Hepatic stellate cell (primary cell): ENCODE results near the gene OR51S1.
"Not testable (repeated sequence)": the region's sequence is repeated elsewhere in the genome, so short reads cannot be mapped to it uniquely, and the experiment has no call there.

Source experiments
- DNase-seq: peaks from one replicate; pipeline ENCODE4 v3.0.0; 2011; ENCODE audit warnings: low spot score

The OR51S1 gene

DNA sequence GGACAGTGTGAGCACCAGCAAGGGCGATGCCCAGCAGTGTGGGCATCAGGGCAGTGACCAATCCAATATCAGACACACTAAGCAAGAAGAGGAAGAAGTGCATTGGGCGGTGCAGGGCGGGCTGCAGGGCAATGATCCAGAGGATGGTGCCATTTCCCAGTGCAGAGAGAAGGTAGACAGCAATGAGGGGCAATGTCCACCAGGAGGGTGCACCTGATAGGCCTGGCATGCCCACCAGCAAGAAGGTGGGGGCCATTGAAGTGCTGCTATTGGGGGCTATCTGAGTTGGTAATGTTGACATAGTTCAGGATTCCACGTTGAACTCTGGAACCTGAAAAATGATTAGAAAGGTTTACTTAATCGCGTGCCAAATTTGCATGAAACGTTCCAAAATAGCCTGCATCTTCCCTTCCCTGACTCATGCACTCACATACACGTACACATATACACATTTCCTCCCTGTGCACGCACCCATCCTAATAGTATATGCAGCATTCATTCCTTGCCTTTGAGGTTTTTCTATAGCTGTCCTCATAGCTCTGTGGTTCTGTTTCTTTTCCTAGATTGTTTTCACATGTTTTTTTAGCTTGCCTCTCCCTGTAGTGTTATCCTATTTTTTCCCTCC is at the start of gene OR51S1:
OR51S1 (minus strand) TSS at position 301 of the 625 bp plus-strand sequence; CDS start at position 301, 0 bp downstream.
- peak; percentile 1 for DNase-seq

DNA sequence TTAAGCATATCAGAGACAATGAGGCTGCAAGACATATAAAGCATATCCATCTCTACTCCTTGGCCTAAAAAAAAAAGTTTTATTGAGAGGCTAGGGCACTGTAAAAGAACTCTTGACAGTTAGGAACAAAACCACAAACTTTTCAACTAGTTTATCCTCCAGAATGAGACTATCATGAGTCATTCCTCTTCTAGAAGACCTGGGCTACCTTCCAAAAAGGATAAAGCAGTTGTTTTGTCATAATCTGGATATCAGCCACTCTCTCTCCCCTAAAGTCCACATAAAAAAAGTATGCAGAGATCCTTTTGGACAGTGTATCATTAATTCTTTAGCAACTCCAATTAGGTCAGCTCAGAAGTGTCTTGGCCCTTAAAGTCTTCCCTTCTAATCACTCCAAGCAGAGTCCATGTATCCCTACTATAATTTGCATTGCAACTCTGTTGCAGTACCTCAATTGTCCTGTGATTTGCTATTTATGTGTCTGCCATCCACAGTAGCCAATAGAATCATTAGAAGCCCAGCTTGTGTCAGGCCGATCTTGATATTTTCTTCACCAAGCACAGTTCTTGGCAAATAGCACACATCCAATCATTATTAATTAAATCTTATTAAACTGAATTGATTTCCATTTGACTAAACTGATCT is 43.1 kb upstream of the OR51S1 start:
- peak; percentile 48 for DNase-seq

DNA sequence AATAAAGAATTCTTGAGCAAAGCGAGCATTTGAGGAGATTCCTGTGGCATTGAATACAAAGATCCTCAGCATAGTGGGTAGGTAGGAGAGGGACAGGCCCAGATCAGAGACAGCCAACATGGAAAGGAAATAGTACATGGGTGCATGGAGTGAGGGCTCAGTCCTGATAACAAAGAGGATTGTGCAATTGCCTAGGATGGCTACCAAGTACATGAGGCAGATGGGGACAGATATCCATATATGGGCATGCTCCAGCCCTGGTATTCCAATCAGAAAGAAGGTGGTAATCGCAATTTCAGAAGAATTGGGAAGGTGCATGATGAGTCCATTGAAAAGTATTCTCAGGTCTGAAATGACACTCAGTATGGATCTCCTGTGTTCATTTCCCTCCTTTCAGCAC is 41.3 kb upstream of the OR51S1 start:
- DNase-seq = no peak

DNA sequence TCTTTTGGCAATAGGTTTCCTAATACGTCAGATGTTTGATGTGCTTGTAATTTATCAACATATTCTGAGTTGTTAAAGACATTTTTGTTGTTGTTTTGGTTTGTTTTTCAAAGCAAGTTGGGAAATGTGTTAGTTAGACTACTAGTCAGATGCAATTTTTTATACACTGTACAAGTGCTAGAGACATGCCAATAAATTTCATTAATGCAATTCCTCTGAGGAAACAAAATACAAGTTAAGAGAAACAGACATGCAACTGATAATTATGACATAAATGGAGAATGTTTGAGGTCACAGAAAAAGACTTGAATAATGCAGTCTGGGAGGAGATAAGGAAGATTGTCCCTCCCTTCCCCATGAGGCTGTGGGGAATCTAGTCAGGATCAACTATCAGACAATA is 38.6 kb upstream of the OR51S1 start:
- no peak for DNase-seq

GRCh38 chr11:4886186-4886585 is 37.2 kb upstream of the OR51S1 start:
- DNase-seq = no peak

DNA sequence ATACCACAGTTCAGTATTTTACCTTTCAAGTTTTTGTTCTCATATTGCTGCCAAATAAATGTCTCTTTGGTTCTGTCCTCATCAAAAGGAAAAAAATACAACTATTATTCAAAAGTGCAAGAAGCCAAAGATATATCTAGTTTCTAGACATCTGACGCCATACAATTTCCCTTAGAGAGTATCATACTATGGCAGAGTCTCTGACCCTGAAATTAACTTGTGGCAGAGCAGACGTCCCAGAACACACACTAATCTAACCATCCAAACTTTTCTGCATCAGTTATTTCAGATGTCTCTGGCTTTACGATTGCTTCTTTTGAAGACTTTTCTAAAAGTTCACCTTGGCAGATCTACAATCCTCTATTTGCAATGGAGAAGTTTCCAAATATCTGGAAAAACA is 35.4 kb upstream of the OR51S1 start:
- no peak for DNase-seq

DNA sequence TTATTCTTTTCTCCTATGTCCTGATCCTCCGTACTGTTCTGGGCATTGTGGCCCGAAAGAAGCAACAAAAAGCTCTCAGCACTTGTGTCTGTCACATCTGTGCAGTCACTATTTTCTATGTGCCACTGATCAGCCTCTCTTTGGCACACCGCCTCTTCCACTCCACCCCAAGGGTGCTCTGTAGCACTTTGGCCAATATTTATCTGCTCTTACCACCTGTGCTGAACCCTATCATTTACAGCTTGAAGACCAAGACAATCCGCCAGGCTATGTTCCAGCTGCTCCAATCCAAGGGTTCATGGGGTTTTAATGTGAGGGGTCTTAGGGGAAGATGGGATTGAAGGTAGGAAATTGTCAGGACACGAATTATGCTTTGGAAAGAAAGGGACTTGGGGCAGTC is 33.5 kb upstream of the OR51S1 start:
- no peak for DNase-seq

DNA sequence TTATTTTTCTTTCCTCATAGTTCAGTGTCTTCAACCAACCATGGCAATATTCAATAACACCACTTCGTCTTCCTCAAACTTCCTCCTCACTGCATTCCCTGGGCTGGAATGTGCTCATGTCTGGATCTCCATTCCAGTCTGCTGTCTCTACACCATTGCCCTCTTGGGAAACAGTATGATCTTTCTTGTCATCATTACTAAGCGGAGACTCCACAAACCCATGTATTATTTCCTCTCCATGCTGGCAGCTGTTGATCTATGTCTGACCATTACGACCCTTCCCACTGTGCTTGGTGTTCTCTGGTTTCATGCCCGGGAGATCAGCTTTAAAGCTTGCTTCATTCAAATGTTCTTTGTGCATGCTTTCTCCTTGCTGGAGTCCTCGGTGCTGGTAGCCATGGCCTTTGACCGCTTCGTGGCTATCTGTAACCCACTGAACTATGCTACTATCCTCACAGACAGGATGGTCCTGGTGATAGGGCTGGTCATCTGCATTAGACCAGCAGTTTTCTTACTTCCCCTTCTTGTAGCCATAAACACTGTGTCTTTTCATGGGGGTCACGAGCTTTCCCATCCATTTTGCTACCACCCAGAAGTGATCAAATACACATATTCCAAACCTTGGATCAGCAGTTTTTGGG is 33.0 kb upstream of the OR51S1 start, which contains the start of gene OR51T1:
OR51T1 (plus strand) TSS at position 41 of the 641 bp plus-strand sequence; CDS start at position 41, 0 bp downstream.
- DNase-seq = peak; percentile 12

- no peak for DNase-seq
These were observed 32.2 kb upstream of the OR51S1 start for GRCh38 chr11:4881188-4881587.

- DNase-seq = no peak
These were observed 16.8 kb upstream of the OR51S1 start for GRCh38 chr11:4865855-4866254.

DNA sequence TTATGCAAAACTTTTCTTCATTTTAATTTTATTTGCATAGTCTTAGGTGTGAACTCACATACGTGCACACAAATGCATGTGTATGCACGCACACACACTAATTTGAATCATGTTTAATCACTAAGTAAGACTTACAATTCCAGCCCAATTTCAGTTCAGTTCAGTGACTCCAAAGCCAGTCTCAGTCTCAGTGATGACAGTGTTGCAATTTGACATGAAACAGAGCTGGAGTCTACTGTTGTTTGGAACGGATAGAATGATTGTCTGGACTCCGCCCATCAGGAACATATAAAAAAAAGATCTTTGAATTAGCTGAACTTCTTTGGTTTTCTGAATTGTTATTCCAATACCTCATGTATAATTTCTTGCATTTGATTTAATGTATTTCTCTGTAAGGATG is 14.9 kb upstream of the OR51S1 start:
- DNase-seq = no peak

DNA sequence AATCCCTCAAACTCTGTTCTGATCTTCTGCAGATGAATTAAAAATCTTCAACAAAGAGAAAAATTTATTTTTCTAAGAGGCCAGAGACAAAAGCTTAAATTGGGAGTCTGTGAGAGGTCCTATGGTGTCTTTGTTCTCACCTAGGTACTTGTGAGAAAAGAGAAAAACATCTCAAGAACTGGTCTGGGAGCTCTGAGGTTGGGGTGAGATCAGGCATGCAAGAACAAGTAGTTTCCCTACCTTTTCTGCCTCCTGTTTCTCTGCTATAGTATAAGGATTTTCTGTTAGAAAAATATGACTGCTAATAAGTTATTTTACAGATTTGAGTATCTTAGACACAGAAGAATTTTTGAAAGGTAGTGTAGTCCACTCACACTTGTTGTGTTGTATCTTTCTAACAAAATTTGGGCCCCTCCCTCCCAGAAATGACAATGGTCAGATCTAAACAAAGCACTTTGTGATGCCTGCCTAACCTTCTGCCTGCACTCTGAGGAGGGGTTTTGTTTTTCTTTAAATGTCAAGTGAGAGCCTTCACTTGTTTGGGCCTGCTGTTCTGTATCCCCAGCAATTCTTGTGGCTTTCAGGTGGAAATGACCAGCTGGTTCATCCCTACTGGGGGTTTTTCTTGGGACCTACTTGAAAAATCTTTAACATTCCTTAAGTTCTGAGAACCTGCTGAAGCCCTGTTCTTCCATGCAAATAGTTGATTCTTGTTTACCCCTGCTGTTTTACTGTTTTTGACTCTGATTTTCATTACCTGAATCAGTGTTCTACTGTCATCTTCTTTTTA is 13.6 kb upstream of the OR51S1 start:
- no peak for DNase-seq

DNA sequence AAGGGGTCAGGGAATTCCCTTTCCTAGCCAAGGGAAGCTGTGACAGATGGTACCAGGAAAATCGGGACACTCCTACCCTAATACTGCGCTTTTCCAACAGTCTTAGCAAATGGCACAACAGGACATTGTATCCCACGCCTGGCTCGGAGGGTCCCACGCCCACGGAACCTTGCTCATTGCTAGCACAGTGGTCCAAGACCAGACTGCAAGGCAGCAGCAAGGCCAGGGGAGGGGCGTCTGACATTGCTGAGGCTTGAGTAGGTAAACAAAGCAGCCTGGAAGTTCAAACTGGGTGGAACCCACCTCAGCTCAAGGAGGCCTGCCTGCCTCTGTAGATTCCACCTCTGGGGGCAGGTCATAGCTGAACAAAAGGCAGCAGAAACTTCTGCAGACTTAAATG is 5.3 kb upstream of the OR51S1 start:
- DNase-seq = not testable (repeated sequence)

GRCh38 chr11:4851033-4851432 is 2.0 kb upstream of the OR51S1 start:
- peak; percentile 21 for DNase-seq

DNA sequence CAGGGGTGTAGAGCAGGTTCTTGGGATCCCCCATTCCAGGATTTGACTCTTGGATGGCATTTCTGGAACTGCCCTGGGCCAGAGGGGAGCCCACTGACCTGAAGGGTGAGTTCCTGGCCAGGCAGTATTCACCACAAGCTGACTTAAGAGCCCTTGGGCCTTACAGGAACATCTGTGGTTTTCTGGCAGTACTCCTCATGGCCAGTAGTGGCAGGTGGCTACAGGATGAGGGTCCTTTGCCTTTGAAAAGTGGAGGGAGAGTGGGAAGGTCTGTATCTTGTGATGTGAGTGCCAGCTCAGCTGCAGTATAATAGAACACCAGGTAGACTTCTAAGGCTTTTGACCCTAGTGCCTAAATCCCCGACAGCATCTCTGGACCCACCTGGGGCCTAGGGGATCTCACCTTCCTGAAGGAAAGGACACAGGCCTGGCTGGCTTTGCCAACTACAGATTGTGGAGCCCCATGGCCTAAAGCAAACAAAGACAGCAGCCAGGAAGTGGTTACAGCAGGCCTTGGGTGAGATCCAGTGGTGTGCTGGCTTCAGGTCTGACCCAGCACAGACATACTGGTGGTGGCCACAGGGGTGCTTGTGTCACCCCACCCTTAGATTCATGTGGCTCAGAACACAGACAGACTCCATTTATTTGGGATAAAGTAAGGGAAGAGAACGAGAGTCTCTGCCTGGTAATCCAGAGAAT is 9.0 kb downstream of the OR51S1 start:
- DNase-seq = no peak

DNA sequence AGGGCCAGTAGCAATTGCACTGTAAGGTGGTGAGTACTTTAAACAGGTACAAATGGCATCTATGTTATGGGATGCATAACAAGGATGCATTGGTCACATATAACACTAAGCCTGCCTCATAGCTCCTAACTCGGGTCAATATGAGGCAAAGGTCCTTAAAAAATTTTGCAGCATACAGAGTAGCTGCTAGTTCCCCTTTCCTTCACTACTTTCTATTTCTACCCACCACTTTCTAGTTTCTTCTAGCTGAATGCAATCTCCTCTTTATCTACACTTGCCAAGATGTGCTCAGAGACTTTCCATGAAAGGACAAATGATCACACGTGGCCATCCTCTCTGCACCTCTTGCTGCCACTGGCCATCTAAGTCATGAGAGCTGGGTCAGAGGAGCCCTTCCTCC is 18.1 kb downstream of the OR51S1 start:
- no peak for DNase-seq

- DNase-seq = no peak
These were observed 18.7 kb downstream of the OR51S1 start for GRCh38 chr11:4830346-4830745.

- DNase-seq = peak; percentile 1
These were observed 22.6 kb downstream of the OR51S1 start for GRCh38 chr11:4826425-4826824.

DNA sequence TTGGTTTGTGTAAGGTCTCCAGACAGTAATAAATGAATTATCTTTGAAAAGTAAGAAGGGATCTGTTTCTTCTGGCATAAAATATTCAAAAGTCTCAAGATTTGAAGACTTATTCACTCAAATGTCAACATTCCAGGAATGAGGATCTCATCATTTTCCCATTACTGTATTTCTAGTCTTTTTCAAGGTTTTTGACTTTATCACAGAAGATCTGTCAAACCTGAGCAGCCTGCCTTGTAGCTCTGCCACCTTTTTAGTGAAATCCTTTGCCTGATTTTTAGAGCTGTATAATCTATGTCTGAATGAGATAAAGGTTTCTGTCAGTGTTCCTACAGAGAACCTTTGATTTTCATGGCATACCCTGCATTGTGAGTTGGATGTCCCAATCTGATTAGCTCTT is 23.9 kb downstream of the OR51S1 start:
- DNase-seq = no peak

DNA sequence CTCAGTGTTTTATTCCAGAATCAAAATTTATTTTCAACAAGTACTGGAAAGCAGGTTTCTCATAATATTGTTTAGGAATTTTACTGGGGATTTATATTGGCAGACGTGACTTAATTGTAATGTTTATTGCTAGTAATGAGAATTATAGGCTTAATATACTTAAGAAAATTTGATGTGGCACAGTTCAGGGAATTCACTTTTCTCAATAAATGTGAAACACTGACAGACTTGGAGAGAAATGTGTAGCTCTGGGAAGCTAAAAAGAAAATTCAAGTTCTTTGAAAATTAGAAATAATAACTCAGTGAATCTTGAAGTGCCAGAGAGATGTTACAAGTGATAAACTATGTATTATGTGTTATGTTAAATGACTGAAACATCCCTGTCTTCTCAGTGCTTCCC is 28.0 kb downstream of the OR51S1 start, which contains the start of gene OR51F2:
OR51F2 (plus strand) TSS at position 301 of the 400 bp plus-strand sequence. CDS start 101 bp downstream, outside the sequence.
- DNase-seq = no peak

GRCh38 chr11:4809246-4809645 is 39.8 kb downstream of the OR51S1 start:
- DNase-seq = no peak

GRCh38 chr11:4808476-4808875 is 40.5 kb downstream of the OR51S1 start:
- DNase-seq = no peak
